ENCODE results near the gene PINLYP.
"Not testable (repeated sequence)": the region's sequence is repeated elsewhere in the genome, so short reads cannot be mapped to it uniquely, and the experiment has no call there.

Gene PINLYP

GRCh38 chr19:43581467-43581866 is 5.9 kb downstream of the PINLYP start:
- DNase-seq (ENCODE audit: low read depth in 2 of 2), result no peak

DNA sequence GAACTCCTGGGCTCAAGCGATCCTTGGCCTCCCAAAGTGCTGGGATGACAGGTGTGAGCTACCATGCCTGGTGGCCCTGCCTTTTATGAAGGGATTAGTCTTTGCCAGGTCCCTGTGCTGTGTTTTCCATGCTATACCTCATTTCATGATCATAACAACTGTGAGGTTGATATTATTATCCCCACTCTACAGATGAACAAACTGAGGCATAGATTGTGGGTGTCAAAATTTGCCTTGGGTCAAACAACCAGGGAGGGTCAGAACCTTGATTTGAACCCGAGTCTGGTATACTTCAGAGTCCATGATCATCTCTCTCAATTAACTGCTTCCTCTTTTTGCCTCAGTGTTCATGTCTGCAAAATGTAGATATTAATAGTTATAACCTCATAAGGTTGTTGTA is 6.9 kb downstream of the PINLYP start:
- DNase-seq (ENCODE audit: low read depth in 2 of 2), result no peak

DNA sequence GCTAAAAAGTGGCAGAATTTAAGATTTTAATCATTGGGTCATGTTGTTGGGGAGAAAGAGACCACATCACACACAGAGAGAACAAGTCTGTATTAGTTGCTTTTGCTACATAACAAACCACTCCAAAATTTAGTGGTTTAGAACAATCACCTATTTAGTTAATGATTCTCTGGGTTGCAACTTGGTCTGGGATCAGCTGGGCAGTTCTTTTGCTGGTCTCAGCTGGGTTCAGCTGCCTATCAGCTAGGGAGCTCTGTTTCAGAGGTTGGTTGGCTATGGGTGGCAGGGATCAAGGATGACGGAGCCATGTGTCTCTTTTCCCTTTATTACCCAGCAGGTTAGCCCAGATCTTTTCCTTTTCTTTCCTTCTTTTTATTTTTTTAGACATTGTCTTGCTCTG is 8.9 kb downstream of the PINLYP start:
- DNase-seq (ENCODE audit: low read depth in 2 of 2), result no peak

GRCh38 chr19:43586346-43586745 is 10.7 kb downstream of the PINLYP start:
- no peak for DNase-seq (ENCODE audit: low read depth in 2 of 2)

DNA sequence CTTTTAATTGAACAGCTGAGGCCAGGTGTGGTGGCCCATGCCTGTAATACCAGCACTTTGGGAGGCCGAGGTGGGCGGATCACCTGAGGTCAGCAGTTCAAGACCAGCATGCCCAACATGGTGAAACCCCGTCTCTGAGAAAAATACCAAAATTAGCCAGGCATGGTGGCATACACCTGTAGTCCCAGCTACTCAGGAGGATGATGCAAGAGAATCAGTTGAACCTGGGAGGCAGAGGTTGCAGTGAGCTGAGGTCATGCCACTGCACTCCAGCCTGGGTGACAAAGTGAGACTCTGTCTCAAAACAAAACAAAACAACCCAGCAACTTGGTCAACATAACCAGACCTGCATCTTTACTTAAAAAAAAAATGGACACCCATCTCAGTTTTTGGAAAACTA is 11.4 kb downstream of the PINLYP start:
- not testable (repeated sequence) for DNase-seq (ENCODE audit: low read depth in 2 of 2)

DNA sequence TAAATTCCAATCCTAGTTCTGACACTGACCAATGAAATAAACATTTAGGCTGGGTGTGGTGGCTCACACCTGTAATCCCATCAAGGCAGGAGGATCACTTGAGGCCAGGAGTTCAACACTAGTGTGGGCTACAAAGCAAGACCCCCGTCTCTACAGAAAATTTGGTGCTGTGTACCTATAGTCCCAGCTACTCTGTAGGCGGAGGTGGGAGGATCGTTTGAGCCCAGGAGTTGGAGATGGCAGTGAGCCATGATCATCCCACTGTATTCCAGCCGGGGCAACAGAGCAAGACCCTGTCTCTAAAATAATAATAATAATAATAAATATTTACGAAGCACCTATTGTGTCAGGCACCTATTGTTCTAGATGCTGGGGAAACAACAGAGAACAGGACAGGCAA is 13.7 kb downstream of the PINLYP start:
- DNase-seq (ENCODE audit: low read depth in 2 of 2), result no peak

DNA sequence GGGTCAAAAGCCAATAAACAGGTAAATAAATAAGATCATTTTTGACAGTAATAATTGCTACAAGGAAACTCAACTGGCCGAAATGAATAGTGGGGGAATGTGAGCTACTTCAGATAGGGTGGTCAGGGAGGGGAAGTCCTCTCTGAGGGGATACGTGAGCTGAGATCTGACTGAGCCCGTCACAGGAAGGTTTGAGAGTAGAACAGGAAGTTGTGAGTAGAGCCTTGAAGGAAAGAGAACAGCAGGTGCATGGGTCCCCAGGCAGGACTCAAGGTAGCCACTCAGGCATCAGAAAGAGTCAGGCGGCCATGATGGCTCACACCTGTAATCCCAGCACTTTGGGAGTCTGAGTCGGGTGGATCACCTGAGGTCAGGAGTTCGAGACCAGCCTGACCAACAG is 14.1 kb downstream of the PINLYP start:
- no peak for DNase-seq (ENCODE audit: low read depth in 2 of 2)

GRCh38 chr19:43591904-43592772 is 16.5 kb downstream of the PINLYP start:
- DNase-seq (ENCODE audit: low read depth in 2 of 2), result no peak

DNA sequence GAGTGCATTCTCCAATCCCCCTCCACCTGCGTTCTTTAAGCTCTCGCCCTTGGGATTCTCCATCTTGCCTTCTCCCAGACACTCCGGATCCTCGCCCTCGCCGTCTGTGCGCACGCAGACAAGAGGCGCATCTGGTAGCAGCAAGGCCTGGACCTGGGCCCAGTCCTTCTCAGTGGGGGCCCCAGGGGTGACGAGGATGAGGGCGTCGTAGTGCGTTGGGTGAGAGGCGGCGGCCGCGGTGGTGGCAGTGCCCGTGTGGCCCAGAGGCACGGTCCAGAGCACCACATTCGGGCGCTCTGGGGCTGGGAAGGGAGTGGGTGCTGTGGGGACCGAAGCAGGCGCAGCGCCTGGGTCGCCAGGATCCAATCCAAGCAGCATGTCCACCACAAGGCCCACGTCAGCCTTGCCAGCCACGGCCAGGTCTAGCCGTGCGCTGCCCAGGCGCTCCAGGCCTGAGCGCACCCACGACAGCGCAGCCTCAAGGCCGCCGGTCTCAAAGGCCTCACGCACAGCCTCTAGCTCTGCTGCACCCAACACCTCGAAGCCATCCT is 17.3 kb downstream of the PINLYP start:
- no peak for DNase-seq (ENCODE audit: low read depth in 2 of 2)

GRCh38 chr19:43594081-43594697 is 18.6 kb downstream of the PINLYP start:
- DNase-seq (ENCODE audit: low read depth in 2 of 2), result no peak

GRCh38 chr19:43594710-43595604 is 19.4 kb downstream of the PINLYP start:
- DNase-seq (ENCODE audit: low read depth in 2 of 2), result peak; percentile 45 to 62

DNA sequence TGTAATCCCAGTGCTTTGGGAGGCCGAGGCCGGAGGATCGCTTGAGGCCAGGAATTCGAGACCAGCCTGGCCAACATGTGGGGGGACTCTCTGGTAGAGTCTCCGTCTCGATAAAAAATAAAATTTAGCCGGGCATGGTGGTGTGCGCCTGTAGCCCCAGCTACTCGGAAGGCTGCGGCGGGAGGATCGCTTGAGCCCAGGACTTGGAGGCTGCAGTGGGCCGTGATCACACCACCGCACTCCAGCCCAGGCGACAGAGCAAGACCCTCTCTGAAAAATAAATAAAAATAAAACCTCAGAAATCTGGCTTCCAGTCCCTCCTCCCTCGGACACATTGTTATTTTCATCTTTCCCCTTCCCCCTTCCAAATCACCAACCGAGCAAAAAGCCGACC is 20.0 kb downstream of the PINLYP start:
- DNase-seq (ENCODE audit: low read depth in 2 of 2), result no peak

DNA sequence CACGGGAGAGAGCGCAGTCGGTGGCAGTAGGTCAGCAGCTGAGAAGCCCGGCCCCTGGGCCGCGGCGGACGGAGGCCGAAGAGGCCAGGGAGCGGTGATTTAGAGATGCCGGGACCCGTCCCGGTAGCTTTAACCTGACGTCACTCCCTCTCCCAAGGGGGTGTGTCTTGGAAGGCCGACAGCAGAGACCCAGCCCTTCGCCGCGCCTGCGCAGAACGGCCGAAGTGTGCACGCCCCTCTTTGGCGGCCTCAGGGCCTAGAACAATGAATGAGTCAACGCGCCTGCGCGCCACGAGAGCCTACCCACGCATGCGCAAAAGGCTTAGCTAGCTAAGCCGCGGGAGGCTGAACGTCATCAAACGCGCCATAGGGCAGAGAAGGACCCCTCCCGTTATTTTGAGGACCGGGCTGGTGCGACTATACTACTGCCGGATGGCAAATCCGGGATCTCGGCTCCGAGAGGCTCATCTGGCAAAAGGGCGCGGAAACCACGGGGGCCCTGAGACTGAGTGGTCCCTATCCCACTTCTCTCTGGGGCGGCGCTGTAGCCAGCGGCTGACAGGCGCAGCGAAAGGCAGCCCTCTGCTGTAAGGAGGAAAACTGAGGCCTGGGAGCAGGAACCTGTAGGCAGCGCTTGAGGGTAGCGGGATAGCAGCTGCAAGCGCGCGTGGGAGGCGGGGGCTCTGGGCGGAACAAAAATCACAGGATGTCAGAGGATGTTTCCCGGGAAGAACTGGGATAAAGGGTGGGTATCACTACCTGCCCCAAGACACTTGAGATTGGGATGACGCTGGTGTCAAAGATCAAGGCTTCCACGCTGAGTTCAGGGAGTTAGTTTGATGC is 20.6 kb downstream of the PINLYP start, which contains the start of the genes IRGQ and ZNF576:
Gene IRGQ, minus strand, starts transcription at position 136 of the 843 bp plus-strand sequence. CDS start 796 bp downstream, outside the sequence.
Gene ZNF576, plus strand, starts transcription at position 597 of the 843 bp plus-strand sequence. CDS start 514 bp downstream, outside the sequence.
- DNase-seq (ENCODE audit: low read depth in 2 of 2), result peak; percentile 100

- DNase-seq (ENCODE audit: low read depth in 2 of 2), result no peak
Observed at GRCh38 chr19:43596842-43597461, 21.4 kb downstream of the PINLYP start.

DNA sequence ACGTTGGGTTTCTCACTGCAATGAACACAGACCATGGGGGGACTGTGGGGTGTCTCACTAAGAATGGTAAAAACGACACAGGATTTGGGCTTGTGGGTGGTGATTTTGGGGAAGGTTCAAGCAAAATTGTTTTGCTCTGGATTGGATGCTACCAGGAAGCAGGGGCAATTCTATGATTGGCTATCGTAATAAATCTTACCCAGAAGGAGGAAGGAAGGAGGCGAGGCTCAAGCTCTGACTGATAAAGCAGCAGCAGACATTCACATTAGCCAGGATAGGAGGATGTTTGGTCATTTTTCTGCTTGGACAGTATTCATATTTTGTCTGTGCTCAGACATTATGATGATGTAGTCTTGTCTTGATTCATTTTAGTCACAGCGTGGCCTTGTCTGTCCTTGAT is 22.3 kb downstream of the PINLYP start:
- no peak for DNase-seq (ENCODE audit: low read depth in 2 of 2)

DNA sequence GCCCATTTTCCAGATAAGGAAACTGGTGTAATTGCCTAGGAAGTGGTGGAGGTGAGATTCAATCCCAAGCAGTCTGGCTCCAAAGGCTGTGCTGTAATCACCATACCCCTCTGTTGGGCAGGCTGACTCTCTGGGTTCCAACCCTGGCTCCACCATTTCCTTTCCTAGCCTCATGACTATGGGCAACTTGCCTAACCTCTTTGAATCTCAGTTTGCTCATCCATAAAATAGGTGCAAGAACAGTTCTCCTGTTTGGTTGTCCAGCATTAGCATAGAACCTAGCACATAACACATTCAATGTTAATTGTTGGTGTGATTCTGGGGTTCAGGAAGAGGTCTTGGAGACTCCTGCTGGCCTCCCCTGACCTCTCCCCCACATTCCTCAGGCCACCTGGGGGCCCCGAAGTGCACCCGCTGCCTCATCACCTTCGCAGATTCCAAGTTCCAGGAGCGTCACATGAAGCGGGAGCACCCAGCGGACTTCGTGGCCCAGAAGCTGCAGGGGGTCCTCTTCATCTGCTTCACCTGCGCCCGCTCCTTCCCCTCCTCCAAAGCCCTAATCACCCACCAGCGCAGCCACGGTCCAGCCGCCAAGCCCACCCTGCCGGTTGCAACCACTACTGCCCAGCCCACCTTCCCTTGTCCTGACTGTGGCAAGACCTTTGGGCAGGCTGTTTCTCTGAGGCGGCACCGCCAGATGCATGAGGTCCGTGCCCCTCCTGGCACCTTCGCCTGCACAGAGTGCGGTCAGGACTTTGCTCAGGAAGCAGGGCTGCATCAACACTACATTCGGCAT is 23.0 kb downstream of the PINLYP start:
- no peak for DNase-seq (ENCODE audit: low read depth in 2 of 2)

DNA sequence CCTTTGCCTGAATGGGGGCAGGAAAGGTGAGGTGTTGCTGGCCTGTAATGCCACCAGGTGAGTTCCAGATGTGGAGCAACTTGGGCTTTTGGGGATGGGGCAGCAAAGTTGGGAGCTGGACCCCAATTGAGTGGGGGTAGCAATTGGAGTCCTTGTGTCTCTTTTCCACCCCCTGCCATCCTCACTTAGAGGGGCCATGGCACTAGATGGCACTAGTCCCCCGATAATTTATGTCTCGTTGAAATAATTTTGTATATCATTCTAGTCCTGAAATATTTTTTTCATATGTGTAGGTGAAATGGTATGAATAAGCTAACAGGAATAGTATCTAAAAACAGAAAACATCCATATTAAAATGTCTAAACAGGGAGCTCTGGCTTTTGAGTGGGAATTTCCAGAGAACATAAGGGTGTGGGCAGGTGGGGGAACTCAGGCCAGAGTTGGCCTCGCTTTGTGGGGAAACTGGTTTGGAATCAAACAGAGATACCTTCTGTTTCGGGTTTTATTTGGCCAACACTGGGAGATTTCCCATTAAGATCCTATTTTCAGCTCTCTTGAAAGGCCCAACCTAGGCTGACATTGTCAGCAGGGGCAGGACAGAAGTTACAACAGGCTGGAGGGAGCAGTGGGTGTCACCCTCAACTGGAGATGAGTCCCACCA is 24.2 kb downstream of the PINLYP start:
- no peak for DNase-seq (ENCODE audit: low read depth in 2 of 2)

DNA sequence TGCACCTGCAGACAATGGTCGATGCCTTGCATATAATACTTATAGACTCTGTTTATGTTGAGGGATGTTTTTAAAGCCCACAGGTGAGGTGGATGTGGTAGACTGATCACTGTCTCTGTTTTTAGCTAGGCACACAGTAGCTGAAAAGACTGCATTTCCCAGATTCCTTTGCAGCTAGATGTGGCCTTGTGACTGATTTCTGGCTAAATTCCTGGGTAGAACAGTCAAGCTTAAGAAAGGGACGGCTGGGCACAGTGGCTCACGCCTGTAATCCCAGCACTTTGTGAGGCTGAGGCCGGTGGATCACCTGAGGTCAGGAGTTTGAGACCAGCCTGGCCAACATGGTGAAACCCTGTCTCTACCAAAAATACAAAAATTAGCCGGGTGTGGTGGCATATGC is 24.7 kb downstream of the PINLYP start:
- DNase-seq (ENCODE audit: low read depth in 2 of 2), result not testable (repeated sequence)
